Epidermal melanocyte (primary cell): Measurements from ENCODE around the gene MLN.

Source experiments
- DNase-seq: peaks from one replicate; pipeline ENCODE4 v3.0.0; 2011; ENCODE audit warnings: low spot score; ENCODE audit not compliant: insufficient read length

Gene MLN

DNA sequence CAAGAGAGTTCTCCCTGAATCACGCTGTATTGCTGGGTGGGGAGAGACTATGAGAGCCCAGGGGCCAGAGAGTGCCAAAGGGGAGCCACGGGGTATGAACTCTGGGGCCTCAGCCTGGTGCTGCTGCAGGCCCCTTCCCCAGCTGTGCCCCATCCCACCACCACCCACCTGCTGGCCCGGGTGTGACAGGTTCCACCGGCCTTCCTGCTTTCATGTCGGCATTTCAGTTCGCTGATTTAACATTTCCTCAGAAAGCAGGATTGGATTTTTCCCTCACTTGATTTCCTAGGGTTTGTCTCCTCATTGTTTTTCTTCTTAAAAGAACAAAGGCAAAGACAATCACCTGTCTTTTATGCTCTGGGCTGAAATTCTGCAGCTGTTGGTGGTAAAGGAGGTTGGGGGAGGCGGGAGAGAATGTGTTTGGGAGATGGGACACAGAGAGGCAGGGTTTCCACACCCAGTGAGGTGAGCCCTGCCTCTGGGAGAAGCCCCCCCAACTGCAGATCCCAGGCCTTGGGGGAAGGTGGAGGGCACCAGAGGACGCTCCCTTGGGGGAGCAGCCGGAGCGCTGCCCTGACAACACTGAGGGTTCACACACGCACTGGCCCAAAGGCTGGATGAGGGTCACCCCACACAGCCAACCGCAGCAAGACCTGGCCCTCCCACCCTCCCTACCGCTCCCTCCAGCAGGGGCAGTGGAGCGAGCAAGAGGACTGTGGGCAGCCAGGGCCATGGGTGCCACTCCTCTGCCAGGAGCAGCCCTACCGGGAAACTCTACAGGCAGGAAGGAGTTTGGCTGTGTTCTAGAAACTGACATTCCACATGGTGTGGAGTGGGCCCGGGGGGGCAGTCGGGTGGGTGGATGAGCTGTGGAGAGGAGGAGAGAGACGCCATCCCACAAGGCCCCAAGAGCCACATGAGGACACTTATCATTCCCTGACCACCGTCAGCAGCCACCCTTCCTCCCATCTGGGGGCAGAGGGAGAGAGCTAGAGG lies 10.5 kb upstream of the MLN start:
- no peak for DNase-seq

DNA sequence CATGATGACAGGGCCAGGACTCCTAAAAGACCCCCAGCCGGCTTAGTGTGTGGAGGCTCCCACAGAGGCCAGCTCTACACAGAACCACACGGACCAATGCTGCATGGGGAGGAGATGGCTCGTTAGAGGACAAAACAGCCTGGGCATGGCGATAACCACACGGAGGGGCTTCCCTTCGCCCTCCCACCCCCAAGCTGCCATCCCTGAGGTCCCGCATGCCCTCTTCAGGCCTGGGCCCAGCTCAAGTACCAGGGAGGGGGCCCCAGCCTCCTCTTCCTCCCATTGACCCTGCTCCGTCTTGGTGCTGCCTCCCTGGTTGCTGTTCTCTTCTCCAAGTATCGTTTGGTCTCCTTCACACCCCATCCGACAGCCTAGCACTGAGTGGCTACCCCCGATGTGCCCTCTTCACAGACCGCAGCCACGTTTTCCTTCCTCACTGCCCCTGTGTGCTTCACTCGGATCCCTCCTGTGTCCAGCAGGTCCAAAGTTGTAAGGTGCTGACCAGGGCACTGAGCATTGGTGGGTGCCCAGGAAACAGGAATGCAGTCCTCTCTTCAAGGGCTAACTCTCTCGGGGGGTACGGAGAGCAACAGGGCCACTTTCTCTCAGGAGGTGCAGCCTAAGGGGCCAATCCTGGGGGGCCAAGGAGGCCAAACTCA lies 9.6 kb upstream of the MLN start:
- DNase-seq, result no peak

DNA sequence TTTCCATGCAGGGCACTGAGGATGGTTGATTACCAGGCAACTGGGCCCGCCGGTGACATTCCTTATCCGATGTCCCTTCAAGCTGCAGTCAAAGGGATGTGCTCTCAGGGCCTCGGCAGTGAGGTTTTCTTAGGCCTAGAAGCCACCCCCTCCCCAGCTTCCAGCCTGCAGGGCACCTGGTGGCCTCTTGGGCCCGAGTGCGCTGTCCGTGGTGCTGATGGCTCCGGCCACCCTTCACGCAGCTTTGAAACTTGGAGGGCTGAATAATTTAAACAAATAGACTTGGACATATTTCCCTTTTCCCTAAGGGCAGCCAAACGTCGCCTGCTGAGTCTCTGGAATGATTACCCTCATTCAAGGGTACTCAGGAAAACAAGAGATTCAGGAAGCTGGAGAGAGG lies 8.9 kb upstream of the MLN start:
- DNase-seq, result peak; percentile 68

DNA sequence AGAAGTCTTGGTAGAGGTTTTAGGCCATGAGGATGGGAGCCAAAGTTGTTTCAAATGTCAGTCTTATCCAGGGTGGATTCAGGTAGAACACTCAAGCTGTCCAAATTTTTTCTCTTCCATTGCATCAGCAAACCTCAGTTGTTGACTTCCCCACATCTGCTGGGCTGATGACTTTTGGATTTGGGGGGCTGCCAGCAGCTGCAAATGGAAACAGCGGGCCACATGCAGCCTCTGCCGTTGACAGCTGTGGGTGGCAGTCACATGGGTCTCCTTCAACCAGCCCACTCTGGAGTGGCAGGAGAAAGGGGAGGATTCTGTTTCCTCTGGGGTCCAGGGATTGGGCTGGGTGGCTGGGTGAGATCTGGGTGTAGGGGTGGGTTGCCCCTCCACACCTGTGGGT lies 5.8 kb upstream of the MLN start:
- no peak for DNase-seq

DNA sequence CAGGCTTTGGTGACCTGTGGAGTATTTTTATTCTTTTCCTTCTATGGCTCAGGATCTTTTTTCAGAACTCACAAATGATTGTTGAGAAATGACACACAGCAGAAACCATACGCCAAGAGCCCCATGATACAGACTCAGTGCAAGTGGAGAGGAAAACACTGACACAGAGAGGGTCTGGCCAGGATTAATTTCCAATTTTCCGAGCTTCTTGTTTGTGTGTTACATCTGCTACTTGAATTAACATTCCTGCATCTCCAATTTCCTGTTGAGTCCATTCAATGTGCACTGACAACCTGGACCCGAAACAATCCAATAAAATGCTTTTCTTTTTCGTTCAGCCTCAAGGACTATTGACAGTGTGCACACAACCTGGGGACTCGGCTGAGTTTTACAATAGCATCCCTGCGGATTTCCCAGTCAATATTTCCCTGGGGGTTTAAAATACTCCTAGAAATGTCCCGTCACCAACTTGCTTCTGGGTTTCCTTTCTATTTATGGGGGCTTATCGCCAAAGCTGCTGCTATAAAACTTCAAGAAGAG lies 4.9 kb upstream of the MLN start:
- no peak for DNase-seq

DNA sequence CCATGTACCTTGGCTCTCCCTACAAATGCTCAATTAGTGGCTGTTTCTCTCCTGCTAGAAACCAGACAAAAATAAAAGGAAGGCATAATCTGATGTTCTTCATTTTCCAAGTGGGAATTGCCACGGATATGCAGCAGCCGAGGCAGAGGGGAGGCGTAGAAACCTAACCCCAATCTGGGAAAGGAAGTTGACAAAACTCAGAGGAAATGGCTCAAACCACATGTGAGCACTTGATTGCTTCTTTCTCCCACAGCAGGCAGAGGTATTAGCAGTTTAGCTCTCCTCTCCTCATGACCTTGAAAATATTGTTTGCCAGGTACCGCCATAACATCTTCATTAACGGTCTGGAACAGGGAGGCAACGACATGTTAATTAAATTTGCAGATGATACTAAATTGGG lies 3.8 kb upstream of the MLN start:
- no peak for DNase-seq

DNA sequence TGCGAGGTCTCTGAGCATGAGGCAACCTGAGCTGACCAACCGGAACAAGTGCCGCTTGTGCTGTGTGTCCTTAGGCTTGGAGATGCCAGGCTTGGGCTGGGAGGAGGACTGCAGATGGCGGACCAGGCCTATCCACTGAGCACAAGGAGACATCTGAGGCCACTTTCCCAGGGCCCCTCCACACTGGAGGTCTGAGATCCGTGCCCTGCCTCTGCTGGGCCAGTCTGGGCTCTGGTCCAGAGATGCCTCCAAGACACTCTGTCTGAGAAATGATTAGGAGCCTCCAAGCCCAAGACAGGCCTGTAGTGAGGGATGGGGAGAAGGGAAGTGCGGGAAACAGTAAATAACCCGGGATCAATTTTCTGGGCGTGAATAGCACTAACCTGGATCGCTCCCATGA lies 3.0 kb upstream of the MLN start:
- DNase-seq, result no peak

DNA sequence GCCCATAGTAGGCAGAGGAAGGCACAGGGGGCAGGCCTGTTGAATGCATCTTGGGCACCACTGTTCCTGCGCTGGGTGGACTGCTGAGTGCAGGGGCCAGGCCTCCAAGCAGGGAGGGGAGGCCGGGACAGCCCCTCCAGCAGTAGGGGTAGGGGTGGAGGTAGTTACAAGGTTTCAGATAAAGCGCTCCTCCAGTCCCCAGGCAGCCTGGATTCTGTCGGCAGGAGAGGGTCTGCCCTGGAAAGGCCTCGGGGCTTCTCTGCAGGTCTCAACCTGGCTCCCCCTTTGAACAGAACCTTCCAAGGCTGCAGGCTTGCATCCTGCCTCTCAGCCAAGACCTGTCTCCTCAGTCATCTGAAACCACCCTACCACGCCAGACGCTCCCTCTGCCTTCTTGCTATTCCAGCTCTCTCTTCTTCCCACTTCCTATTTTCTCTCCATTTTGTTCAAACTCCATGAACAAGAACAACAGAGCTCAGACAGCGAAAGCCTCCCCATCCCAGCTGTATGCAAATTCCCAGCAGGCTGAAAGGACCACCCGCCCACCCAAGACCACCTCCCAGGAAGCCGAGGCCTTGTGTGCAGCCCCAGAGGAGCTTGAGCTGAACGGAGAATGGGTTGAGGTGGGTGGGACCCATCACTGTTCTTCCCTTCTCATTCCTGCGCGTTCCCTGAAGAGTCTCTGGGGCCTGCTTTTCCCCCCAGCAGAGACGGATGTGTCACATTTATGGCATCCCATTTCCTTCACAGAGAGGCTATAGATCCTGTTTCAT lies 1.4 kb downstream of the MLN start:
- DNase-seq, result no peak

DNA sequence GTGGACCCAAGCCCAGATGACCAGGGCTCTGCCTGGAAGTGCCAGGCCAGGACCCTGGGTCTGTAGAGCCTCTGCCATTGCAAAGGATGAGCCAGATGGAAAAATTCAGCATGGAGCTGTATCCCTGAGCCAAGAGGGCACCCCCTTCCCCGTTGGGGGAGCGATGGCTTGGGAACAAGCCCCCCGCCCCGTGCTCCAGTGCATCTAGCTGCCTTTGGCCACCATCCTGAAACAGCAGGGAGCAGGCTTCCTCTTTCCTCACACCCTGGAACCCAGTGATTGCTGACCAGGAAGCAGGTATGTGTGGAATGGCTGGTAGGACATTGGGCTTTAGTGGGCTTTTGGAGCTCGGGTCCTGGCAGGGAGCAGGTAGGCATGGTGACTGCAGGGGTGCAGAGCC lies 2.2 kb downstream of the MLN start:
- DNase-seq, result no peak

DNA sequence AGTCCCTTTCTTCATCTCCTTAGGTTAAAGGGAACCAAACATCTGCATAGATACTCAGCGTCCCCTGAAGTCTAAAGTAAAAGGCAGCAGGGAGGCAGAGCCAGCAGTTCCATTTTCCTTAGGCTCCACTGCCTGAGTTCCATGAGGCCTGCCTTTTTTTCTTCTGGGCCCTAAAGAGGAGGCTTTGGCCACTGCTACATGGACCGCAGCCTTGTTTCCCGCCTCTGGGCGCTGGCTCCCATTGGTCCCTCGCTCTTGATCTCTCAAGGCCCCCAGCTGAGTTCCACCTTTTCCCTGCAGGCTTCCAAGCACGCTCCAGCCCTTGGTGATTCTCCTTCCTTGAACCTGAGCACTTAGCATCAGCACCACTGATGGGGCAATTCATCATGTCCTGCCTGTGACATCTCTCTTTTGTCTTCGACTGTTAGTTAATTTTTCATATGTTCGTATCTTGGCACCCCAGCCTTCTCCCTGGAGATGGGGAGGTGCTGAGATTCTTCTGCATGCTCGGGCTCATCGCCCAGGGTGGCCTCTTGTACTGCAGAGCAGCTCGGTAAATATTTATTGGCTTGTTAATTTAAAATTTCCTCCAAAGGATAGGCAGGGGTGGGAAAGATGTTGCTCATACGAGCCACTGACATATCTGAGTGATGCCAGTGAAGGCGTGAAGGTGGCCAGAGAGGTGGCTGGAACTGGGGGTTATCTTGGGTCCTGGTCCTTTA lies 3.4 kb downstream of the MLN start:
- DNase-seq, result no peak

DNA sequence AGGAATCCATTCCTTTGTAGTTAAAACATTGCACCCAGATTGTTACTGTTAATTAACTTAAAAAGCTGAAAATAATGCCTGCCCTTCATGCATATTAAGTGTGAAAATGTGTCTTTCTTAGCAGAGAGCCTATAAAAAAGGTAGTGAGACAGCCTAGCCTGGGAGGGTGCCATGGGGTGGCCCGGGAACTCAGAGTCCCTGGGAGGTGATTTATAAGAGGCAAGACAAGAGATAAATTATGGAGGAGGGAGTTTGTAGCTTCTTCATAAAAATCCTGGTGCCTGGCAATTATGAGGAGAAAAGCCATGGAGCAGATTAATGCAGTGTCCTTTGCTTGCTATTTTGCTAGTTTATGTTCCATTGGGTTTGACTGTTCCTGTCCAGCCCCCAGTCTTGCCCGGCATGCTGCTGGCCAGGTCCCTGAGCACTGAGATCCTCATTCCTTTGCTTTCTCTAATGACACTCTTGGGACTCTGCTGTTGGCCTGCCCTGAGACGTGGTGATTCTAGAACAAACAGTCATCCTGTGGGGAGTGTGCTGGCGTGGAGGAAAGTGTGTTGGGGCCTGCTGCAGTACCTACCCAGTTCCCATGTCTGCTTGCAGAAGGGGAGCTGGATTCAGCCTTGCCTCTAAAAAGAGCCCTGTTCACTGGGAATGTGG lies 4.2 kb downstream of the MLN start:
- DNase-seq, result no peak

DNA sequence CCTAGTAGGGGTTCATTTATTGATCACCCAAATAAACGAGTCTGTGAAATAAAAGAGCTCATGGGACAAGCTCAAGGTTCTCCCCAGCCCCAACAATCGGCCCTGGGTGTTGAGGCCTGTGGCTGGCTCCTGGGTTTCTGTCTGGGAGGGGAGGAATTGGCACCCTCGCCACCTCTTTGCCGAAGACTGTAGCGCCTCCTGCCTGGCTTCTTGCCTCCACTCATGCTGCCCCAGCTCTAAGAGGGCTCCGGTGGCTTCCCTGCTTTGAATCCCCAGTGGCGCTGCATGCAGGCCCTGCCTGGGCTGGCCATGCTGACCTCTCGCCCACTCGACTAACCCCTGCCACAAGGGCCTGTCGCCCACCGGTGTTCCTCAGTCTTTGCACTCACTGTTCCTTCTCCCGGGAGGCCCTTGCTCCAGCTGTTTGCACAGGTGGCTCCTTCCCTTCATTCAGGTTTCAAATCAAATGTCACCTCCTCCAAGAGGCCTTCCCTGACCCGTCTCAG lies 5.4 kb downstream of the MLN start:
- no peak for DNase-seq

DNA sequence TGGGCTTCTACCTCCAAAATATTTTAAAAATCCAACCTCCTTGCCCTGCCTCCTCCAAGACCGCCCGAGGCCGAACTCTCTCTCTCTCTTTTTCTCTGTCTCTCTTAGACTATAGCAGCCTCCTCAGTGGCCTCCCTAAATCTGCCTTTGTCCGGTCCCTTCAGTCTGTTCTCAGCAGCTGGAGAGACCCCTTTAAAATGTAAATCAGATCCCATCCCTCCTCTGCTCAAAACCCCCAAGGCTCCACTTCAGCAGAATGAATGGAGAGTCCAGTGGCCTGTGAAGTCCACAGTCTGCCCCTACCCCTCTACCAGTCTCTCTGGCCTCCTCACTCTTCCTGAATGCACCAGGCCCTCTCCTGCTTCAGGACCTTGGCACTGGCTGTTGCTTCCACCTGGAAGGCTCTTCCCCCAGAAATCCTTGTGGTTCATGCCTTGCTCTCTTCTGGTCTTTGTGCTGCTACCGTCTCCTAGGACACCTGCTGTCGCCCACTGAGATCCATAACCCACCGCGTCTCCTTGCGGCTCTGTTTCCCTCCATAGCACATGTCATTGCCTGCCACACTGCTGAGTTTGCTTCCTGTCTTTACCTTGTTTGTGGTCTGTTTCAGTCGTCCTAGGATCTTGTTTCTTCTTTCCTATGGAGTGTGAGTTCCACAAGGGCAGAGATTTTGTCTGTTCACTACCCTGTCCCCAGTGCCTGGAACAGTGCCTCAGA lies 6.0 kb downstream of the MLN start:
- DNase-seq, result no peak

DNA sequence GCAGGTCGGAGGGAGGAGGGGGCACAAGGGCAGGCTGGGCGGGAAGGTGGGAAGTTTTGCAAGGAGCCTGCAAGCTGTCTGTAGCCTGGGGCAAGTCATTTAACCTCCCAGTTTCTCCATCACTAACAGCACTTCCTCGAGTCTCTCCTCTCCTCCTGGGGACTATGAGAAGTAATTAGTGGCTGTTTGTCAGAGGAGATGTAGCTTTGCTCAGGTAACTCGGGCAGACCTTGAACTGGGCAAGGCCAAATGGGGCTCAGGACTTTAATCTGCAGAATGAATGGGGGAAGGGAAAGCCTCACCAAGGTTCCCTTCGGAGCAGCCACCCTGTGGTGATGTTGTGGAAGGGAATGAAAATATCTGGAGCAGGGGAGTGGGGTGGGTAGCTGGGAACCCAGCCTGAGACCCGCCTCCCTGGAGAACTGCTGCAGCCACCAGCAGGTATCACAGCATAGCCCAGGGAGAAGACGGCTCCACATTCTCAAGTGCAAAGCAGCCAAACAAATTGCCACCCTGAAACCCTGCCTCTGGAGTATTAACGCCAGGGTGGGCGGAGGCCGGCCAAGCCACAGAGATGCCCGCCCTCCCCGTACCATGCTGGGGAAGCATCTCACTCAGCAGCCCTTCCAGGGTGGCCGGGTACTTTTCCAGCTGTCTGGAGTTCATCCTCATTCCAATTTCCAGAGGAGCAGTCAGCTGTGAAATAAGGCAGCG lies 8.7 kb downstream of the MLN start:
- DNase-seq, result no peak

DNA sequence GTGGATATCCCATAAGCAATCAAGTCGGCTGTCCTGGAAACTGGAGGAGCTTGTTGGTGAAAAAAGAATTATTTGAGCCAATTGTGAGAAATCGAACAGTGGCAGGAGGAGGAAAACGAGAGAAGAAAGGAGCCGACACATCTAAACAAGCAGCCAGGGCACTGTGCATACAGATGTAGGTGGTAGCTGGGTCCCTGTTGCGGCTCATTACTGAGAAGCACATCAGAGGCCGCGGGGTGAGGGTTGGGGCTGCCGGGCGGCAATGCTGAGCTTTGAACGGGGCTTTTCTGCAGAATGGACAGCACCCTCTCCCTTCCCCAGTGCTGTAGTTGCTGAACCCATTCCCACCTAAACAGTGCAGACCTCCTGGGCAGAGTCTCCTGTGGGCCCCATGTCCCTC lies 10.8 kb downstream of the MLN start:
- DNase-seq, result no peak

DNA sequence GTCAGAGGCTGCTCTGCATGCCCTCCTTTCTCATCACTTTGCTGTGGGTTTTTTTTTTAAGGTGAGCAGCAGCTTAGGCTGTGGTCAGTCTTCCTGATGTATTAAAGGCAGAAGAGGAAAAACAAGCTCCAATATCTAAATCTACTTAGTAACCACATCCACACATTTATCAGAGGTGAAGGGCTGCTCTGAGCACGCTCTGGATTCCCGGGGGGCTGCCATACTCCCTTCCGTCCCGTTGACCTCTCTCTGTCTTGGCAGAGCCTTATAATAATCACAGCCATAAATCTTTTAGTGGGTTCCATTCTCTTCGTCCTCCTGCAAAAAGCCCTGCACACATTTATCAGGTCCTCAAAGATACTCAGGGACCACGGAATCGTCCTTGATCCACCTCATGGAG lies 12.2 kb downstream of the MLN start:
- DNase-seq, result no peak

DNA sequence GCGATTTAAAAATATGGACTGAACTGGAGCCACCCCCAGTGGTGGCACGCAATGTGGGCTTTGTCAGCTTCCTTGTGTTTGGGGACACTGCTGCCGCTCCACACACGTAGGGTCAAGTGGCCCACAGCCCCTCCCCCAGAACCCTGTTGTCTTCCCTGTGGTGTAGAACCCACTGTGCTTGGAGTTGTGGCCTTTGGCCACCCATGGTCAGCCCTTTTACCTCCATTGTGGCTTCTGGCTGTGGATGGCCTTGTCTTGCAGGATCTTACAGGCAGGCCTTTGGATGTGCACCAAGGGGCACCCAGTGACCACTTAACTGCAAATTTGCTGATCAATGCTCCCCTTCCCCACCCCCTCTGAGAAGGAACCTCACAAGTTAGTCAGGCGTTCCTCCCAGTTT lies 12.9 kb downstream of the MLN start:
- DNase-seq, result no peak

DNA sequence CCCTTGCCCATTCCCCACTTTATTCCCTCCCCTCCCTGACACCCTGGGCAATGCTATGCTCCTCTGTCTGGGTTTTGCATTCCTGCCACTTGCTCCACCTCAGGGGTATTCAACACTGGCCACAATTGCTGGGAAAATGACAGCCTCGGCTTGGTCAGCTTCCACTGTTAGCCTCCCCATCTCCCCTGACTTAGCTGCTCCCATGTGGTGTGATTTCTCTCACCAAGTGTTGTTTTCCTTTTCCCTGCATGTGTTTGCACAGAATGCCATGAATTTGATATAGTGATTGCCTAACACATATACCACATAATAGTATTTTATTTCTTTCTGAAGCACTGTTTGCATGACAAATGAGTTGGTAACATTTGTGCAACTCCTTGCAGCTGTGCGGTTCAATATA lies 13.4 kb downstream of the MLN start:
- no peak for DNase-seq

DNA sequence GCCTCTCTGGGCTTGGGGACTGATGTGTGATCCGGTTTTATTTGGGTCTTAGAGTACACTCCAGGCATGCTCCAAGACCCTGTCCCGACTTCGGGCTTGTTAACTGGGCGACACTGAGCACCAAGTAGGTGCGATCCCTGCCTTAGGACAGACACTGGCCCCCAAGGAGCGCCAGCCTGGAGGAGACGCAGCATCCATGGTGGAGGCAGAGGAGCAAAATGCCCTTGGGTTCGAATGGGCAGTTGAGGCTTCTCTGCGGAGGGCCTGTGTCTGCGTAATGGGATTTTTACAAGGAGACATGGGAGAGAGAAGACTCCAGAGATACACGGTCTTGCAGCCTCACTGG lies 14.3 kb downstream of the MLN start:
- no peak for DNase-seq
